ENCODE measurements around the gene ZP1. TPM values are rescaled to one million over a fixed set of nuclear protein-coding genes. Genes with fewer than 3 reads are reported as not detected.

The ZP1 gene
- total and polyA plus RNA-seq, 10 of the 15 experiments (the other 5 are each of a cell fraction or from before 2014, with no cell fraction given): not detected

DNA sequence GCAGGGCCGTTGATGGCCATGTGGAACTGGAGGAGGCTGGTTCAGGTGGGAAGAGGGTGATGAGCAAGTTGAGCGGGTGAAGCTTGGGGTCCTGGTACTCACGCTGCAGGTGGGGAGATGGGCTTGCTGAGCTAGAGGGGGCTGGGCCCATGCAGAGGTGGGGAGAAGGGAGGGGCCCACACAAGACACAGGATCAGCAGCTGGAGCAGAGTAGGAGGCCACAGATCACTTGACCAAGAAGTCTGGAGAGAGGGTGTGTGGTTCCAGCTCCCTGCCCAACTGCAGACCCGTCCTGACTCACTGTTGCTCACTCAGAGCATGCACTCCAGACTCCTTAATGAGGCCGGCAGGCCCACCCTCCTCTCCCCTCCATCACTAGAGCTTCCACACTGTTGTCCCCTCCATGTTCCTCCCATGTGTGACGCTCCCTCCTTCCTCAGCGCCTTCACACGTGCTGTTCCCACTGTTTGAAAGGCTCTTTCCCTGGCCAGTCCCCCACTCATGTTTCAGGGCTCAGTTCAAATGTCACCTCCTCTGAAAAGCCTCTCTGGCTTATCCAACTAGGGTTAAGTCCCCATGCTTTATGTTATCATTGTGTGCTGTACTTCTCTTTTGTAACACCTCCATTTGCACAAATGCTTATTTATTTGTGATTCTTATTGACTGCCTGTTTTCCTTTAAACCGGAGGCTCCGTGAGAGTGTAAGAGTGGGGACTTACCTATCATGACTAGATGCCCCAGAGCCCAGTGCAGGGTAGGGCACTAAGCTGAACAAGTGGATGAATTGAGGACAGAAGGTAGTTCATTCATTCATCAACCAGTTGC is 23.1 kb upstream of the ZP1 start (continued):
- TF ChIP-seq, protein P1, sequence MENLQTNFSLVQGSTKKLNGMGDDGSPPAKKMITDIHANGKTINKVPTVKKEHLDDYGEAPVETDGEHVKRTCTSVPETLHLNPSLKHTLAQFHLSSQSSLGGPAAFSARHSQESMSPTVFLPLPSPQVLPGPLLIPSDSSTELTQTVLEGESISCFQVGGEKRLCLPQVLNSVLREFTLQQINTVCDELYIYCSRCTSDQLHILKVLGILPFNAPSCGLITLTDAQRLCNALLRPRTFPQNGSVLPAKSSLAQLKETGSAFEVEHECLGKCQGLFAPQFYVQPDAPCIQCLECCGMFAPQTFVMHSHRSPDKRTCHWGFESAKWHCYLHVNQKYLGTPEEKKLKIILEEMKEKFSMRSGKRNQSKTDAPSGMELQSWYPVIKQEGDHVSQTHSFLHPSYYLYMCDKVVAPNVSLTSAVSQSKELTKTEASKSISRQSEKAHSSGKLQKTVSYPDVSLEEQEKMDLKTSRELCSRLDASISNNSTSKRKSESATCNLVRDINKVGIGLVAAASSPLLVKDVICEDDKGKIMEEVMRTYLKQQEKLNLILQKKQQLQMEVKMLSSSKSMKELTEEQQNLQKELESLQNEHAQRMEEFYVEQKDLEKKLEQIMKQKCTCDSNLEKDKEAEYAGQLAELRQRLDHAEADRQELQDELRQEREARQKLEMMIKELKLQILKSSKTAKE (IDR thresholded peaks at IDR 0.05; ENCODE audit: low read depth, poor library complexity, severe bottlenecking): no peak
- TF ChIP-seq, protein P2, sequence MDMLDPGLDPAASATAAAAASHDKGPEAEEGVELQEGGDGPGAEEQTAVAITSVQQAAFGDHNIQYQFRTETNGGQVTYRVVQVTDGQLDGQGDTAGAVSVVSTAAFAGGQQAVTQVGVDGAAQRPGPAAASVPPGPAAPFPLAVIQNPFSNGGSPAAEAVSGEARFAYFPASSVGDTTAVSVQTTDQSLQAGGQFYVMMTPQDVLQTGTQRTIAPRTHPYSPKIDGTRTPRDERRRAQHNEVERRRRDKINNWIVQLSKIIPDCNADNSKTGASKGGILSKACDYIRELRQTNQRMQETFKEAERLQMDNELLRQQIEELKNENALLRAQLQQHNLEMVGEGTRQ (IDR thresholded peaks at IDR 0.05; ENCODE audit: borderline replicate concordance, low read depth, low read length): no peak
- TF ChIP-seq HCFC1 (IDR thresholded peaks at IDR 0.05; ENCODE audit: low read length) (no peak), IKZF2 (IDR thresholded peaks at IDR 0.05) (no peak), KDM1A (IDR thresholded peaks at IDR 0.05; ENCODE audit: borderline replicate concordance) (no peak), FOXK2 (IDR thresholded peaks at IDR 0.05) (no peak), CHD1 (IDR thresholded peaks at IDR 0.05; ENCODE audit: low read depth, low read length) (no peak), JUND (IDR thresholded peaks at IDR 0.05; ENCODE audit: low read depth, low read length) (no peak), ZNF207 (IDR thresholded peaks at IDR 0.05; ENCODE audit: borderline replicate concordance) (no peak), KLF5 (IDR thresholded peaks at IDR 0.05; ENCODE audit: partially characterized antibody) (no peak)
